Psoas muscle (tissue), 8 donors: Measurements from ENCODE around the gene ZNF296. TPM values are rescaled to one million over a fixed set of nuclear protein-coding genes. Genes with fewer than 3 reads are reported as not detected.
A peak's percentile ranks its signal among the peaks of the same experiment; 100 is the strongest.

Experiments
- ATAC-seq, 4 donors: fragments of 200-7000 bp; cut with Tn5 transposase; one replicate each; pipeline ENCODE4 v1.9.1; 2020; ENCODE audit warnings: moderate library complexity in 3 of 4, mild to moderate bottlenecking in 2 of 4
- DNase-seq, 2 donors: peaks; one replicate each; pipeline ENCODE4 v3.0.0-alpha.2; 2020
- H3K27ac ChIP-seq: fragments of 200-600 bp; one replicate; pipeline ENCODE4 v1.8.0; 2022
- H3K27me3 ChIP-seq, 3 donors: fragments of 200-600 bp in 1 of 3; one replicate each; pipeline versions ENCODE4 v1.6.1 to v1.8.0; 2013 to 2022; ENCODE audit warnings: low read length in 2 of 3, mild to moderate bottlenecking in 2 of 3, moderate library complexity in 1 of 3; ENCODE audit not compliant: insufficient read depth in 3 of 3
- H3K36me3 ChIP-seq, 2 donors: fragments of 200-600 bp in 1 of 2; one replicate each; pipeline versions ENCODE4 v1.6.1 to v1.8.0; 2013 to 2022; ENCODE audit warnings: low read depth in 1 of 2, mild to moderate bottlenecking in 1 of 2, moderate library complexity in 1 of 2; ENCODE audit not compliant: insufficient read depth in 1 of 2
- H3K4me1 ChIP-seq: fragments of 200-600 bp; one replicate; pipeline ENCODE4 v1.8.0; 2022
- H3K4me3 ChIP-seq: fragments of 200-600 bp; one replicate; pipeline ENCODE4 v1.8.0; 2022; ENCODE audit warnings: mild to moderate bottlenecking
- H3K9me3 ChIP-seq: fragments of 200-600 bp; one replicate; pipeline ENCODE4 v1.8.0; 2022
- CTCF ChIP-seq: fragments of 200-600 bp; IDR thresholded peaks from one replicate; pipeline ENCODE4 v1.8.0; 2022; ENCODE audit warnings: antibody characterized with exemption
- WGBS, 3 donors: extraction: QIAGEN DNeasy Blood & Tissue Kit; methylation state at CpG; one replicate each; pipeline versions ENCODE4 v1.1.6 to v1.1.7; 2013; 5-methylcytosine and 5-hydroxymethylcytosine counted together
- intact Hi-C, 2 donors: fragments of 100-400 bp; cut with DNase I; formaldehyde crosslinking; loops; one replicate each; pipeline versions ENCODE4 v1.11.0 to v1.14.2; 2022
- polyA plus RNA-seq, 3 donors: library from polyadenylated mRNA; stranded (reverse); fragments of 200-250 nt; gene quantifications; one replicate each; pipeline ENCODE4 v1.2.3, GENCODE V29; 2013
- total RNA-seq, 4 donors: library from RNA; stranded (reverse); fragmentation: NEBNext Ultra II Directional in 2 of 4; extraction: Animal tissue kit (Norgen Biotek cat#: 25700) in 2 of 4; gene quantifications; one replicate each; pipeline versions ENCODE4 v1.2.1 to v1.2.4, GENCODE V29; 2021 to 2023
- donor health status: healthy with polysubstance abuse.
- donor health status: DM: no; HTN: no; CAD: no; lungs with moderate emphysema.
- donor health status: Bipolar disorder and iron deficiency.
- donor health status: healthy.
- donor health status: DM: yes; HTN: yes; CAD: no.
- donor health status: DM: no; HTN: no; CAD: no.
- donor health status: DM: no; HTN: no; CAD: no.
- donor health status: DM: yes; HTN: yes; CAD: no.

Gene ZNF296
- total and polyA plus RNA-seq, 7 donors: 0.22 to 0.73 (median 0.40) TPM; not detected in 1

GRCh38 chr19:45071969-45072790 is 4.1 kb downstream of the ZNF296 start:
- intact Hi-C loops: no loop called here
- Histone ChIP-seq H3K4me1 (peaks cover 5% of the 10 kb centered on the region), H3K36me3 (peaks cover 0 to 53% of the 10 kb centered on the region in 2 donors), H3K27me3 (no peaks in the 10 kb centered on the region), H3K4me3 (no peak overlapping the region), H3K27ac (no peak overlapping the region), H3K9me3 (no peaks in the 10 kb centered on the region)
- WGBS, 3 donors: 77 to 79% (median 78%) methylated on average over 28 to 34 of the region's 34 CpGs
- ATAC-seq (no peak), DNase-seq (no peak)
- no peak for TF ChIP-seq CTCF

GRCh38 chr19:45071545-45071938 is 4.7 kb downstream of the ZNF296 start:
- Histone ChIP-seq H3K4me1 (peaks cover under 1% of the 10 kb centered on the region), H3K4me3 (no peak overlapping the region), H3K27ac (no peak overlapping the region), H3K9me3 (no peaks in the 10 kb centered on the region), H3K36me3 (peaks cover 0 to 59% of the 10 kb centered on the region in 2 donors), H3K27me3 (no peaks in the 10 kb centered on the region)
- no peak for DNase-seq
- no peak for ATAC-seq
- no peak for TF ChIP-seq CTCF
- intact Hi-C loops: no loop called here
- 91 to 92% (median 91%) methylated on average over 22 to 25 of the region's 25 CpGs for WGBS, 3 donors

- no peak for TF ChIP-seq CTCF
- ATAC-seq (peak in 1 of 4 donors; percentile 9), DNase-seq (no peak)
- Histone ChIP-seq H3K27me3 (no peaks in the 10 kb centered on the region), H3K4me3 (no peak overlapping the region), H3K9me3 (no peaks in the 10 kb centered on the region), H3K36me3 (peaks cover 0 to 64% of the 10 kb centered on the region in 2 donors), H3K4me1 (no peaks in the 10 kb centered on the region), H3K27ac (no peak overlapping the region)
- WGBS, 3 donors: 86 to 89% (median 86%) methylated on average over 18 to 19 of the region's 19 CpGs
- intact Hi-C loops: no loop called here
Measured at GRCh38 chr19:45070861-45071544, 5.3 kb downstream of the ZNF296 start.

GRCh38 chr19:45070214-45070613 is 6.1 kb downstream of the ZNF296 start:
- Histone ChIP-seq H3K9me3 (no peaks in the 10 kb centered on the region), H3K27ac (no peak overlapping the region), H3K27me3 (no peaks in the 10 kb centered on the region), H3K4me1 (no peaks in the 10 kb centered on the region), H3K36me3 (peaks cover 0 to 71% of the 10 kb centered on the region in 2 donors), H3K4me3 (no peak overlapping the region)
- no peak for TF ChIP-seq CTCF
- no peak for ATAC-seq
- WGBS, 3 donors: 87 to 93% (median 88%) methylated on average over 6 of the region's 6 CpGs
- DNase-seq: no peak
- intact Hi-C loops: no loop called here
